Thyroid gland (tissue), 4 donors: Measurements from ENCODE around the gene BRIP1.

Source experiments
- POLR2A ChIP-seq, 2 donors: fragments of 450-650 bp; IDR thresholded peaks; one replicate each; pipeline ENCODE4 v1.6.1; 2017; ENCODE audit warnings: antibody characterized with exemption in 2 of 2, mild to moderate bottlenecking in 2 of 2, moderate library complexity in 1 of 2
- TF ChIP-seq, protein P1 (sequence below), 6 experiments: fragments of 200-600 bp in 3 of 6; fragments of 450-650 bp in 3 of 6; sonication (generic) in 3 of 6; IDR thresholded peaks; one replicate each; pipeline ENCODE4 v1.5.1; 2016 to 2019; ENCODE audit warnings: antibody characterized with exemption in 6 of 6, mild to moderate bottlenecking in 2 of 6, inconsistent platforms in 1 of 6, moderate library complexity in 1 of 6

- TF ChIP-seq, protein P1, sequence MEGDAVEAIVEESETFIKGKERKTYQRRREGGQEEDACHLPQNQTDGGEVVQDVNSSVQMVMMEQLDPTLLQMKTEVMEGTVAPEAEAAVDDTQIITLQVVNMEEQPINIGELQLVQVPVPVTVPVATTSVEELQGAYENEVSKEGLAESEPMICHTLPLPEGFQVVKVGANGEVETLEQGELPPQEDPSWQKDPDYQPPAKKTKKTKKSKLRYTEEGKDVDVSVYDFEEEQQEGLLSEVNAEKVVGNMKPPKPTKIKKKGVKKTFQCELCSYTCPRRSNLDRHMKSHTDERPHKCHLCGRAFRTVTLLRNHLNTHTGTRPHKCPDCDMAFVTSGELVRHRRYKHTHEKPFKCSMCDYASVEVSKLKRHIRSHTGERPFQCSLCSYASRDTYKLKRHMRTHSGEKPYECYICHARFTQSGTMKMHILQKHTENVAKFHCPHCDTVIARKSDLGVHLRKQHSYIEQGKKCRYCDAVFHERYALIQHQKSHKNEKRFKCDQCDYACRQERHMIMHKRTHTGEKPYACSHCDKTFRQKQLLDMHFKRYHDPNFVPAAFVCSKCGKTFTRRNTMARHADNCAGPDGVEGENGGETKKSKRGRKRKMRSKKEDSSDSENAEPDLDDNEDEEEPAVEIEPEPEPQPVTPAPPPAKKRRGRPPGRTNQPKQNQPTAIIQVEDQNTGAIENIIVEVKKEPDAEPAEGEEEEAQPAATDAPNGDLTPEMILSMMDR (IDR thresholded peaks at IDR 0.05) = no peak
- TF ChIP-seq POLR2A (IDR thresholded peaks at IDR 0.05) = no peak
Observed at GRCh38 chr17:61805399-61805798, 57.9 kb downstream of the BRIP1 start.
